ENCODE measurements around the gene GSG1L. TPM values are rescaled to one million over a fixed set of nuclear protein-coding genes. Genes with fewer than 3 reads are reported as not detected.
"Not testable (repeated sequence)": the region's sequence is repeated elsewhere in the genome, so short reads cannot be mapped to it uniquely, and the experiment has no call there.

Gene GSG1L
- total RNA-seq, 2 experiments from 2014 or later, result not detected

GRCh38 chr16:27982184-27982583, 81.3 kb downstream of the GSG1L start:
- no peak for ATAC-seq
- peak; percentile 13 for DNase-seq
- CTCF ChIA-PET, result interaction anchor here (0.6 to 1.3 kb wide), 3 partner anchors 10 to 88 kb away, joined by 3 to 9 read pairs (median 7); no protein-coding TSS in a partner anchor
- intact Hi-C loops (cut with micrococcal nuclease), result no loop called here
- POLR2A ChIA-PET, result no interaction called here
- H3K36me3 Mint-ChIP-seq (ENCODE audit: low read depth), result no peaks in the 10 kb centered on the region
- H3K9me3 Mint-ChIP-seq, result peaks cover 7% of the 10 kb centered on the region
- TF ChIP-seq CTCF (IDR thresholded peaks at IDR 0.05), result no peak
- no peak overlapping the region for H3K4me3 Mint-ChIP-seq
- no peak overlapping the region for H3K27ac Mint-ChIP-seq
- H3K27me3 Mint-ChIP-seq, result peaks cover 4% of the 10 kb centered on the region
- H3K4me1 Mint-ChIP-seq (ENCODE audit: low read depth), result no peaks in the 10 kb centered on the region

- intact Hi-C loops (cut with micrococcal nuclease), result no loop called here
- H3K4me3 Mint-ChIP-seq, result no peak overlapping the region
- peaks cover 7% of the 10 kb centered on the region for H3K9me3 Mint-ChIP-seq
- no peak overlapping the region for H3K27ac Mint-ChIP-seq
- H3K36me3 Mint-ChIP-seq (ENCODE audit: low read depth), result no peaks in the 10 kb centered on the region
- H3K27me3 Mint-ChIP-seq, result peaks cover 9% of the 10 kb centered on the region
- H3K4me1 Mint-ChIP-seq (ENCODE audit: low read depth), result no peaks in the 10 kb centered on the region
- CTCF ChIA-PET, result interaction anchor here (1.3 kb wide), 1 partner anchor 8 kb away, joined by 9 read pairs; no protein-coding TSS in a partner anchor
- POLR2A ChIA-PET, result no interaction called here
- no peak for DNase-seq
- TF ChIP-seq CTCF (IDR thresholded peaks at IDR 0.05), result no peak
- no peak for ATAC-seq
Measured at GRCh38 chr16:27980919-27981700, 82.4 kb downstream of the GSG1L start.

- no peak for DNase-seq
Measured at GRCh38 chr16:27980076-27980775, 83.3 kb downstream of the GSG1L start.

GRCh38 chr16:27979668-27980067, 83.8 kb downstream of the GSG1L start:
- H3K27me3 Mint-ChIP-seq; POLR2A ChIA-PET; H3K9me3 Mint-ChIP-seq; ATAC-seq; H3K4me1 Mint-ChIP-seq (ENCODE audit: low read depth); H3K36me3 Mint-ChIP-seq (ENCODE audit: low read depth); H3K27ac Mint-ChIP-seq; DNase-seq; H3K4me3 Mint-ChIP-seq; intact Hi-C loops (cut with micrococcal nuclease): not testable (repeated sequence)
- CTCF ChIA-PET, result interaction anchor here (2.9 kb wide), 1 partner anchor 91 kb away, joined by 12 read pairs; no protein-coding TSS in a partner anchor

More at GRCh38 chr16:27980076-27980775, 83.3 kb downstream of the GSG1L start:
- TF ChIP-seq CTCF (IDR thresholded peaks at IDR 0.05), result no peak
- ChIA-PET POLR2A (no interaction called here), CTCF (interaction anchor here (2.9 kb wide), 1 partner anchor 90 kb away, joined by 12 read pairs; no protein-coding TSS in a partner anchor)
- no peaks in the 10 kb centered on the region for H3K4me1 Mint-ChIP-seq (ENCODE audit: low read depth)
- intact Hi-C loops (cut with micrococcal nuclease), result no loop called here
- no peak overlapping the region for H3K27ac Mint-ChIP-seq
- peaks cover 10% of the 10 kb centered on the region for H3K27me3 Mint-ChIP-seq
- no peak overlapping the region for H3K4me3 Mint-ChIP-seq
- H3K9me3 Mint-ChIP-seq, result peaks cover 7% of the 10 kb centered on the region
- no peak for ATAC-seq
- no peaks in the 10 kb centered on the region for H3K36me3 Mint-ChIP-seq (ENCODE audit: low read depth)

- POLR2A ChIA-PET, result no interaction called here
Measured at GRCh38 chr16:27978876-27979275, 84.6 kb downstream of the GSG1L start.

More at GRCh38 chr16:27978876-27979275, 84.6 kb downstream of the GSG1L start:
- H3K36me3 Mint-ChIP-seq (ENCODE audit: low read depth), result no peaks in the 10 kb centered on the region
- intact Hi-C loops (cut with micrococcal nuclease), result no loop called here
- TF ChIP-seq CTCF (IDR thresholded peaks at IDR 0.05), result no peak
- H3K27ac Mint-ChIP-seq, result no peak overlapping the region
- peaks cover 7% of the 10 kb centered on the region for H3K9me3 Mint-ChIP-seq
- H3K4me3 Mint-ChIP-seq, result no peak overlapping the region
- ATAC-seq, result no peak
- no peaks in the 10 kb centered on the region for H3K4me1 Mint-ChIP-seq (ENCODE audit: low read depth)
- CTCF ChIA-PET, result interaction anchor here (2.9 kb wide), 1 partner anchor 92 kb away, joined by 12 read pairs; no protein-coding TSS in a partner anchor
- peaks cover 9% of the 10 kb centered on the region for H3K27me3 Mint-ChIP-seq
- no peak for DNase-seq

Measured in activated CD8-positive, alpha-beta T cell treated with anti-CD3 and anti-CD28 coated beads for 36 hours (primary cell).